ENCODE results near the gene AQP3.
"Not testable (repeated sequence)": the region's sequence is repeated elsewhere in the genome, so short reads cannot be mapped to it uniquely, and the experiment has no call there.

Gene AQP3

GRCh38 chr9:33464045-33464636, 16.7 kb upstream of the AQP3 start:
- no peak for DNase-seq

GRCh38 chr9:33463151-33463550, 15.8 kb upstream of the AQP3 start:
- DNase-seq: no peak

GRCh38 chr9:33461492-33461891, 14.1 kb upstream of the AQP3 start:
- DNase-seq: no peak

GRCh38 chr9:33460854-33461253, 13.5 kb upstream of the AQP3 start:
- DNase-seq: no peak

GRCh38 chr9:33459115-33459514, 11.7 kb upstream of the AQP3 start:
- DNase-seq: no peak

GRCh38 chr9:33458444-33458843, 11.1 kb upstream of the AQP3 start:
- no peak for DNase-seq

GRCh38 chr9:33455945-33456344, 8.6 kb upstream of the AQP3 start:
- DNase-seq: no peak

- DNase-seq: not testable (repeated sequence)
These were observed 8.1 kb upstream of the AQP3 start for GRCh38 chr9:33455456-33455855.

- DNase-seq: not testable (repeated sequence)
These were observed 7.3 kb upstream of the AQP3 start for GRCh38 chr9:33454661-33455026.

- no peak for DNase-seq
These were observed 6.7 kb upstream of the AQP3 start for GRCh38 chr9:33453999-33454660.

- no peak for DNase-seq
These were observed 6.0 kb upstream of the AQP3 start for GRCh38 chr9:33453286-33453860.

- DNase-seq: no peak
These were observed 5.5 kb upstream of the AQP3 start for GRCh38 chr9:33452828-33453271.

GRCh38 chr9:33450621-33451146, 3.3 kb upstream of the AQP3 start:
- no peak for DNase-seq

- DNase-seq: no peak
These were observed 2.3 kb upstream of the AQP3 start for GRCh38 chr9:33449715-33450114.

- no peak for DNase-seq
These were observed 583 bp upstream of the AQP3 start for GRCh38 chr9:33447799-33448553.

- DNase-seq: no peak
These were observed 1.0 kb downstream of the AQP3 start for GRCh38 chr9:33446240-33446945.

GRCh38 chr9:33445389-33446239, 1.8 kb downstream of the AQP3 start:
- DNase-seq: no peak

- no peak for DNase-seq
These were observed 3.8 kb downstream of the AQP3 start for GRCh38 chr9:33443464-33444154.

GRCh38 chr9:33443047-33443446, 4.3 kb downstream of the AQP3 start:
- no peak for DNase-seq

GRCh38 chr9:33442125-33442524, 5.3 kb downstream of the AQP3 start:
- no peak for DNase-seq

- DNase-seq: no peak
These were observed 6.8 kb downstream of the AQP3 start for GRCh38 chr9:33440609-33441008.
